Measurements from ENCODE around the gene KSR2.

The KSR2 gene

GRCh38 chr12:117658226-117658625 lies 310.6 kb downstream of the KSR2 start:
- H3K27me3 ChIP-seq (replicated peaks) = no peaks in the 10 kb centered on the region
- TF ChIP-seq CTCF (IDR thresholded peaks at IDR 0.05; ENCODE audit: low read depth, low read length, missing control alignments) = no peak
- no peak overlapping the region for H3K4me3 ChIP-seq (ENCODE audit: low read depth, low read length)
- no peaks in the 10 kb centered on the region for H3K36me3 ChIP-seq (replicated peaks)
- in situ Hi-C loops (cut with HindIII; ENCODE audit: low pct_ligation_motif_present, low sequenced_read_pairs) = no loop called here
- no peak for DNase-seq
- H3K27ac ChIP-seq = no peak overlapping the region

GRCh38 chr12:117649796-117650195 lies 319.0 kb downstream of the KSR2 start:
- TF ChIP-seq CTCF (IDR thresholded peaks at IDR 0.05; ENCODE audit: low read depth, low read length, missing control alignments) = no peak
- no peaks in the 10 kb centered on the region for H3K36me3 ChIP-seq (replicated peaks)
- H3K4me3 ChIP-seq (ENCODE audit: low read depth, low read length) = no peak overlapping the region
- in situ Hi-C loops (cut with HindIII; ENCODE audit: low pct_ligation_motif_present, low sequenced_read_pairs) = no loop called here
- no peak overlapping the region for H3K27ac ChIP-seq
- no peak for DNase-seq
- no peaks in the 10 kb centered on the region for H3K27me3 ChIP-seq (replicated peaks)

- DNase-seq = no peak
- no peak overlapping the region for H3K27ac ChIP-seq
- H3K4me3 ChIP-seq (ENCODE audit: low read depth, low read length) = no peak overlapping the region
- no peaks in the 10 kb centered on the region for H3K27me3 ChIP-seq (replicated peaks)
- no peaks in the 10 kb centered on the region for H3K36me3 ChIP-seq (replicated peaks)
- in situ Hi-C loops (cut with HindIII; ENCODE audit: low pct_ligation_motif_present, low sequenced_read_pairs) = no loop called here
- no peak for TF ChIP-seq CTCF (IDR thresholded peaks at IDR 0.05; ENCODE audit: low read depth, low read length, missing control alignments)
Observed at GRCh38 chr12:117646520-117646919, 322.3 kb downstream of the KSR2 start.

- Histone ChIP-seq H3K27me3 (replicated peaks) (no peaks in the 10 kb centered on the region), H3K4me3 (ENCODE audit: low read depth, low read length) (no peak overlapping the region), H3K27ac (no peak overlapping the region), H3K36me3 (replicated peaks) (no peaks in the 10 kb centered on the region)
- no peak for DNase-seq
- in situ Hi-C loops (cut with HindIII; ENCODE audit: low pct_ligation_motif_present, low sequenced_read_pairs) = no loop called here
- no peak for TF ChIP-seq CTCF (IDR thresholded peaks at IDR 0.05; ENCODE audit: low read depth, low read length, missing control alignments)
Observed at GRCh38 chr12:117645473-117645872, 323.3 kb downstream of the KSR2 start.

GRCh38 chr12:117643971-117644370 lies 324.8 kb downstream of the KSR2 start:
- Histone ChIP-seq H3K36me3 (replicated peaks) (no peaks in the 10 kb centered on the region), H3K27ac (no peak overlapping the region), H3K4me3 (ENCODE audit: low read depth, low read length) (no peak overlapping the region), H3K27me3 (replicated peaks) (no peaks in the 10 kb centered on the region)
- no peak for TF ChIP-seq CTCF (IDR thresholded peaks at IDR 0.05; ENCODE audit: low read depth, low read length, missing control alignments)
- in situ Hi-C loops (cut with HindIII; ENCODE audit: low pct_ligation_motif_present, low sequenced_read_pairs) = no loop called here
- no peak for DNase-seq

GRCh38 chr12:117641885-117642284 lies 326.9 kb downstream of the KSR2 start:
- no peak for DNase-seq
- Histone ChIP-seq H3K27ac (no peak overlapping the region), H3K27me3 (replicated peaks) (no peaks in the 10 kb centered on the region), H3K36me3 (replicated peaks) (no peaks in the 10 kb centered on the region), H3K4me3 (ENCODE audit: low read depth, low read length) (no peak overlapping the region)
- no peak for TF ChIP-seq CTCF (IDR thresholded peaks at IDR 0.05; ENCODE audit: low read depth, low read length, missing control alignments)
- in situ Hi-C loops (cut with HindIII; ENCODE audit: low pct_ligation_motif_present, low sequenced_read_pairs) = no loop called here

Measured in brain microvascular endothelial cell (primary cell).